GM13976 (cell line): ENCODE measurements around the gene SELPLG.

ENCODE experiments used
- DNase-seq: peaks from one replicate; pipeline ENCODE4 v3.0.0; 2012; ENCODE audit warnings: low spot score
- CTCF ChIP-seq: IDR thresholded peaks from 2 replicates; pipeline ENCODE4 v1.5.1; 2012; ENCODE audit warnings: borderline replicate concordance, mild to moderate bottlenecking; ENCODE audit not compliant: insufficient read depth; ENCODE audit errors: extremely low read depth, missing control alignments, control extremely low read depth
- in situ Hi-C: fragments of 300-500 bp; cut with MboI; formaldehyde crosslinking; loops from one replicate; pipeline ENCODE4 v1.12.0; 2022; ENCODE audit warnings: low sequenced_read_pairs, mixed read lengths, inconsistent platforms; ENCODE audit not compliant: unreplicated experiment

SELPLG gene

GRCh38 chr12:108649126-108649525 is 15.4 kb upstream of the SELPLG start:
- no peak for DNase-seq
- in situ Hi-C loops = no loop called here
- no peak for TF ChIP-seq CTCF

GRCh38 chr12:108648371-108648770 is 14.7 kb upstream of the SELPLG start:
- no peak for TF ChIP-seq CTCF
- in situ Hi-C loops = no loop called here
- DNase-seq = no peak

- in situ Hi-C loops = no loop called here
- TF ChIP-seq CTCF = no peak
- DNase-seq = no peak
These were observed 14.0 kb upstream of the SELPLG start for GRCh38 chr12:108647585-108648287.

- DNase-seq = no peak
- no peak for TF ChIP-seq CTCF
- in situ Hi-C loops = no loop called here
These were observed 13.2 kb upstream of the SELPLG start for GRCh38 chr12:108646600-108647579.

GRCh38 chr12:108645686-108646599 is 12.2 kb upstream of the SELPLG start:
- no peak for DNase-seq
- no peak for TF ChIP-seq CTCF
- in situ Hi-C loops = no loop called here

- no peak for TF ChIP-seq CTCF
- in situ Hi-C loops = no loop called here
- DNase-seq = no peak
These were observed 11.1 kb upstream of the SELPLG start for GRCh38 chr12:108644811-108645120.
